Gastrocnemius medialis (tissue), 4 donors: ENCODE data around the gene DDR2. TPM values are rescaled to one million over a fixed set of nuclear protein-coding genes. Genes with fewer than 3 reads are reported as not detected.
A peak's percentile ranks its signal among the peaks of the same experiment; 100 is the strongest.
"Not testable (repeated sequence)": the region's sequence is repeated elsewhere in the genome, so short reads cannot be mapped to it uniquely, and the experiment has no call there.

Experiments
- ATAC-seq, 2 donors: fragments of 150-250 bp; one replicate each; pipeline ENCODE4 v1.9.1; 2016
- DNase-seq, 2 donors: peaks; one replicate each; pipeline ENCODE4 v3.0.0-alpha.2; 2019
- H3K27ac ChIP-seq, 4 donors: fragments of 200-600 bp; sonication (generic); 1 replicate in 1 of 4; 2 replicates in 3 of 4; pipeline ENCODE4 v1.5.1; 2016 to 2018; ENCODE audit warnings: mild to moderate bottlenecking in 2 of 4, moderate library complexity in 1 of 4
- H3K27me3 ChIP-seq, 3 donors: fragments of 200-600 bp; sonication (generic) in 2 of 3; 1 replicate in 1 of 3; 2 replicates in 2 of 3; pipeline versions ENCODE4 v1.5.1 to v1.6.0; 2016 to 2019; ENCODE audit warnings: mild to moderate bottlenecking in 1 of 3, moderate library complexity in 1 of 3
- H3K36me3 ChIP-seq, 2 donors: fragments of 200-600 bp; sonication (generic) in 1 of 2; one replicate each; pipeline ENCODE4 v1.5.1; 2017 to 2018
- H3K4me1 ChIP-seq, 2 donors: fragments of 200-600 bp; sonication (generic) in 1 of 2; one replicate each; pipeline ENCODE4 v1.5.1; 2016 to 2017; ENCODE audit warnings: mild to moderate bottlenecking in 2 of 2
- H3K4me3 ChIP-seq, 4 donors: fragments of 200-600 bp; sonication (generic) in 3 of 4; 1 replicate in 1 of 4; 2 replicates in 3 of 4; pipeline ENCODE4 v1.5.1; 2016 to 2019; ENCODE audit warnings: mild to moderate bottlenecking in 2 of 4
- H3K9me3 ChIP-seq, 3 donors: fragments of 200-600 bp; sonication (generic) in 2 of 3; 1 replicate in 1 of 3; 2 replicates in 2 of 3; pipeline ENCODE4 v1.5.1; 2016 to 2019
- POLR2A ChIP-seq, 2 donors: fragments of 450-650 bp; IDR thresholded peaks; one replicate each; pipeline ENCODE4 v1.6.1; 2017; ENCODE audit warnings: antibody characterized with exemption in 2 of 2, mild to moderate bottlenecking in 2 of 2, moderate library complexity in 2 of 2
- in situ Hi-C, 4 donors: fragments of 200-750 bp; cut with MboI; loops; one replicate each; pipeline versions ENCODE4 v1.15.0 to v1.8.0; 2017; ENCODE audit warnings: low sequenced_read_pairs in 4 of 4
- intact Hi-C: fragments of 100-400 bp; cut with DNase I; formaldehyde crosslinking; loops from one replicate; pipeline ENCODE4 v1.15.1; 2023; ENCODE audit warnings: low total_unique reads
- total RNA-seq, 4 donors: library from RNA; depleted of rRNA; stranded (reverse); fragments of >200 nt; gene quantifications; one replicate each; pipeline versions ENCODE4 v1.1.0 to v1.2.3, GENCODE V29; 2016
- TF ChIP-seq, protein P1 (sequence below), 5 experiments: fragments of 450-650 bp in 3 of 5; fragments of 200-600 bp in 2 of 5; sonication (generic) in 2 of 5; IDR thresholded peaks in 4 of 5; conservative IDR thresholded peaks in 1 of 5; 1 replicate in 4 of 5; 2 replicates in 1 of 5; pipeline ENCODE4 v1.5.1; 2016 to 2019; ENCODE audit warnings: antibody characterized with exemption in 5 of 5, mild to moderate bottlenecking in 3 of 5, moderate library complexity in 3 of 5

Gene DDR2
- total RNA-seq, 4 donors from 2014 or later = 9.8 to 15.4 (median 10.6) TPM

DNA sequence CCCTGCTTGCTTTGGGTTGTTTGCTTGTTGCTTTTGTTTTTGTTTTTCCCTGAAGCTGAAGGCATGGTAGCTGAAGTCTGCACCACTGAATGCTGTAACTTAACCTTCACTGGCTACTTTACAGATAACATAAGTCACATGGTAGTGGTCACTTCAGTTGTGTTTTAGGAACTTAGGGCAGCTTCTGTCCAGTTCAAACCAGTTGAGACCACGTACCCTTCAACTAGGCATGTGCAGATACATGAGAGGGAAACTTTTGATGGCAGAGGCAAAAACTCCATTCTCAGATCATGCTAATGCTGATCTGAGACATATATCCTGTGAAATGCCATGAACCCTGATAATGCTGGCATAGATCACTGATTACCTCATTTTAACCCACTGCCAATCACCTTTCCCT lies 186.4 kb downstream of the DDR2 start:
- H3K27ac ChIP-seq, H3K4me1 ChIP-seq, in situ Hi-C loops, H3K9me3 ChIP-seq, H3K36me3 ChIP-seq, ATAC-seq, DNase-seq, intact Hi-C loops, H3K4me3 ChIP-seq: not testable (repeated sequence)
- H3K27me3 ChIP-seq = peaks cover 5 to 16% (median 15%) of the 10 kb centered on the region in 3 donors

DNA sequence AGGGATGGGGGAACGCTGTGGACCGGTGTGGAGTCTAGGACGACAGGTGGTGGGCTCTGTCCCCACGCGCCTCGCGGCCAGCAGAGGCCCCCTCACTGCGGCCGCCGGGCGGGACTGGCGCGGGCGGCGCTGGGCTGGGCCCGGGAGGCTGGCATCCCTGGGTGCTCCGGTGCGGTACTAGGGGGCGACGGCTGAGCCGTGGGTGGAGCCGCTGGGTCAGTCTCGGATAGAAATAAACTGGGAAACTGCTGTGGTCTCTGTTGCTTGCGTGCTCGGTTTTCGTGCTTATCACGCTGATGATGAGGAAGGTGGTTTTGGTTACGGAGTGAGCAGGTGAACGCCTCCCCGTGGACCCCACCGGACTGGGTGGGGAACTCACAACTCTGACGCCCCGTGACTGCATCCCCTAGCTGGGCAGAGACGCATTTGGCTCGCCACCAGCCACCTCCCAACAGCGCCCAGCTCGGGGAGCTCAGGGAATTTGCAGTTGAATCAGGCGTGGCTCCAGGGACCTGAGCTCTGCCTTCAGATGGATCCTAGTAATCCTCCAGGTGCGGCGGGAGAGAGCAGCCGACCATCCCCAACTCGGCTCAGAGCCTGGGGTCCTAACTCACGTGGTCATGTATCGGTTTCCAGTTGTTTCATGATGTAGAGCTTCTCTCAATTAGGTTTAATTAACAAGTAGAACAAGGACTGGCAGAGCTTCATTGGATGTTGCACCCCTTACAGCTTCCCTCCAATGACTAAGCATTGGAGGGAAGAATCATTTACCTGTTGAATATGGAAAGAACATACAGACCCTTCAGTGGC lies 190.3 kb downstream of the DDR2 start:
- ATAC-seq (no peak), DNase-seq (no peak)
- Histone ChIP-seq H3K4me3 (peak overlapping the region in 3 of 4 donors; percentile 31 to 51 (median 35)), H3K27ac (no peak overlapping the region), H3K36me3 (no peaks in the 10 kb centered on the region), H3K9me3 (no peaks in the 10 kb centered on the region), H3K4me1 (no peaks in the 10 kb centered on the region), H3K27me3 (peaks cover 5 to 18% (median 16%) of the 10 kb centered on the region in 3 donors)
- TF ChIP-seq, protein P1, sequence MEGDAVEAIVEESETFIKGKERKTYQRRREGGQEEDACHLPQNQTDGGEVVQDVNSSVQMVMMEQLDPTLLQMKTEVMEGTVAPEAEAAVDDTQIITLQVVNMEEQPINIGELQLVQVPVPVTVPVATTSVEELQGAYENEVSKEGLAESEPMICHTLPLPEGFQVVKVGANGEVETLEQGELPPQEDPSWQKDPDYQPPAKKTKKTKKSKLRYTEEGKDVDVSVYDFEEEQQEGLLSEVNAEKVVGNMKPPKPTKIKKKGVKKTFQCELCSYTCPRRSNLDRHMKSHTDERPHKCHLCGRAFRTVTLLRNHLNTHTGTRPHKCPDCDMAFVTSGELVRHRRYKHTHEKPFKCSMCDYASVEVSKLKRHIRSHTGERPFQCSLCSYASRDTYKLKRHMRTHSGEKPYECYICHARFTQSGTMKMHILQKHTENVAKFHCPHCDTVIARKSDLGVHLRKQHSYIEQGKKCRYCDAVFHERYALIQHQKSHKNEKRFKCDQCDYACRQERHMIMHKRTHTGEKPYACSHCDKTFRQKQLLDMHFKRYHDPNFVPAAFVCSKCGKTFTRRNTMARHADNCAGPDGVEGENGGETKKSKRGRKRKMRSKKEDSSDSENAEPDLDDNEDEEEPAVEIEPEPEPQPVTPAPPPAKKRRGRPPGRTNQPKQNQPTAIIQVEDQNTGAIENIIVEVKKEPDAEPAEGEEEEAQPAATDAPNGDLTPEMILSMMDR (IDR thresholded peaks at IDR 0.05 in 4 of 5, conservative IDR thresholded peaks at IDR 0.05 in 1 of 5) = no peak
- no peak for TF ChIP-seq POLR2A (IDR thresholded peaks at IDR 0.05)
- intact Hi-C loops = no loop called here
- in situ Hi-C loops = no loop called here

DNA sequence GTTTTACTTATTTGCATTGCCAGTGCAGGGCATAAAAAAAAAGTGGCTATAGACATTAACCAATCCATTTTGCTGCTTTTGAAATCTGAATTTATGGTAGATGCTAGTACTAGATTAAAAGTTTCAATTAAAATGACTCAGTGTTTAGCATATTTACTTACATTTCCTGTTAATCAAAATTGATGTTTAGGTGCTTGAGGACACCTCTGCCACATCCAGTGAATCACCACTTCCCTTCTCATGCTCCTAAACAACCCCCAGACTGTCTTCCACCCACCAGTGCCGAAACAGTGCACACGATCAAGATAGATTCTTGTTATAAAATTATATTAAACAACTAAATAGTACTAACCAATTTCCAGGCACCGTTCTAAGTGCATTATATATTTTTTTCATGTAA lies 191.0 kb downstream of the DDR2 start:
- DNase-seq (no peak), ATAC-seq (no peak)
- in situ Hi-C loops = no loop called here
- intact Hi-C loops = no loop called here
- H3K36me3 ChIP-seq = no peaks in the 10 kb centered on the region
- H3K4me3 ChIP-seq = no peak overlapping the region
- no peak overlapping the region for H3K27ac ChIP-seq
- no peaks in the 10 kb centered on the region for H3K4me1 ChIP-seq
- TF ChIP-seq, protein P1 (IDR thresholded peaks at IDR 0.05 in 4 of 5, conservative IDR thresholded peaks at IDR 0.05 in 1 of 5) = no peak
- no peak for TF ChIP-seq POLR2A (IDR thresholded peaks at IDR 0.05)
- H3K27me3 ChIP-seq = peaks cover 5 to 18% (median 16%) of the 10 kb centered on the region in 3 donors
- no peaks in the 10 kb centered on the region for H3K9me3 ChIP-seq

DNA sequence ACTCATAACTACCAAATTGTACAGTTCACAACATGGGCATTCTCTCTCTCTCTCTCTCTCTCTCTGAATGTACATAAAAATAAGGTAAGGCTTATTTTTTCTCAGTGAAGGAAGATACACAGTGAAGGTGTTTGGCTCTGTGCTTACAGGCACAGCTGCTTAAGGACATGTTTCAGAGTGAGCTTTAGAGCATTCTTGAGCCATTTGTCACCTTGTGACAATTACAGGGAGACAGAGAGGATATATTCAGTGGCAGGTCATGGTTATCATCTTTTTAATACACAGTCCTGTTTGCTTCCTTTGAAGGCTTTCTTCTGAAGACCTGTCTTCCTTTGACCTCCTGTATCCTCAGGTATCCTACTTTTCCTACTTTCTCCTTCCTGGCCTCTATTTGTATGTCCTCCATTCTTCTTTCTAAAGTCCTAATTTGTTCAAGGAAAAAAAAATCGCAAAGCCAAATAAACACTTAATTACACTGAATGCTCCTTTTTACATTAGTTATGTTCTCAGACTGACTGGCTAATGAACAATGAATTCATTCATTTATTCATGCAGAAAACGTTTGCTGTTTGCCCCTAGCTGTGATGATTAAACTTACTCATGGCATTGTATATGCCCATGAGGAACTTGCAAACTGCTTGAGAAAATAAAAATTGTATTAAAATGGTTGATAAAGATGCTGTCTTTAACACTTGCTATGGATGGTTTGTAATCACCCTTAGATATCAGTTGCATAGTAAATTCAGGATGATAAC lies 191.7 kb downstream of the DDR2 start:
- Histone ChIP-seq H3K9me3 (no peaks in the 10 kb centered on the region), H3K4me1 (no peaks in the 10 kb centered on the region), H3K27me3 (peaks cover 5 to 18% (median 16%) of the 10 kb centered on the region in 3 donors), H3K36me3 (no peaks in the 10 kb centered on the region), H3K4me3 (no peak overlapping the region), H3K27ac (no peak overlapping the region)
- ATAC-seq = no peak
- intact Hi-C loops (no loop called here), in situ Hi-C loops (no loop called here)
- no peak for DNase-seq
- TF ChIP-seq, protein P1 (IDR thresholded peaks at IDR 0.05 in 4 of 5, conservative IDR thresholded peaks at IDR 0.05 in 1 of 5) = no peak

DNA sequence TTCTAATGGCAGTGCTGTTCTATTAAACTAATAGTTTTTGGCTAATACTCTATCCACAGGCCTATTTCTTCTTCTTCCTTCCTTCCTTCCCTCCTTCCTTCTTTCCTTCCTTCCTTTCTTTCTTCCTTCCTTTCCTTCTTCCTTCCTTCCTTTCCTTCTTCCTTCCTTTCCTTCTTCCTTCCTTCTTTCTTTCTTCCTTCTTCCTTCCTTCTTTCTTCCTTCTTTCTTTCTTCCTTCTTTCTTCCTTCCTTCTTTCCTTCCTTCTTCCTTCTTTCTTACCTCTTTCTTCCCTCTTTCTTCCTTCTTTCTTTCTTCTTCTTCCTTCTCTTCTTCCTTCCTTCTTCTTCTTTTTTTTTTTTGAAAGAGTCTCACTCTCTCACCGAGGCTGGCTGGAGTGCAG lies 197.0 kb downstream of the DDR2 start:
- H3K27me3 ChIP-seq = no peaks in the 10 kb centered on the region
- DNase-seq (no peak), ATAC-seq (no peak)
- no peaks in the 10 kb centered on the region for H3K4me1 ChIP-seq
- intact Hi-C loops = no loop called here
- no peak overlapping the region for H3K4me3 ChIP-seq
- no peaks in the 10 kb centered on the region for H3K9me3 ChIP-seq
- H3K27ac ChIP-seq = no peak overlapping the region
- TF ChIP-seq, protein P1 (IDR thresholded peaks at IDR 0.05 in 4 of 5, conservative IDR thresholded peaks at IDR 0.05 in 1 of 5) = no peak
- no peak for TF ChIP-seq POLR2A (IDR thresholded peaks at IDR 0.05)
- H3K36me3 ChIP-seq = no peaks in the 10 kb centered on the region
- in situ Hi-C loops = no loop called here
